GM19025 (cell line): ENCODE data around the gene HRC.
"Not testable (repeated sequence)": the region's sequence is repeated elsewhere in the genome, so short reads cannot be mapped to it uniquely, and the experiment has no call there.

Source experiments
- ATAC-seq: cut with Tn5 transposase; IDR thresholded peaks from one replicate; pipeline ENCODE4 v1.9.1; 2021; ENCODE audit warnings: mild to moderate bottlenecking, low read depth, moderate library complexity; ENCODE audit not compliant: unreplicated experiment

HRC gene, protein sequence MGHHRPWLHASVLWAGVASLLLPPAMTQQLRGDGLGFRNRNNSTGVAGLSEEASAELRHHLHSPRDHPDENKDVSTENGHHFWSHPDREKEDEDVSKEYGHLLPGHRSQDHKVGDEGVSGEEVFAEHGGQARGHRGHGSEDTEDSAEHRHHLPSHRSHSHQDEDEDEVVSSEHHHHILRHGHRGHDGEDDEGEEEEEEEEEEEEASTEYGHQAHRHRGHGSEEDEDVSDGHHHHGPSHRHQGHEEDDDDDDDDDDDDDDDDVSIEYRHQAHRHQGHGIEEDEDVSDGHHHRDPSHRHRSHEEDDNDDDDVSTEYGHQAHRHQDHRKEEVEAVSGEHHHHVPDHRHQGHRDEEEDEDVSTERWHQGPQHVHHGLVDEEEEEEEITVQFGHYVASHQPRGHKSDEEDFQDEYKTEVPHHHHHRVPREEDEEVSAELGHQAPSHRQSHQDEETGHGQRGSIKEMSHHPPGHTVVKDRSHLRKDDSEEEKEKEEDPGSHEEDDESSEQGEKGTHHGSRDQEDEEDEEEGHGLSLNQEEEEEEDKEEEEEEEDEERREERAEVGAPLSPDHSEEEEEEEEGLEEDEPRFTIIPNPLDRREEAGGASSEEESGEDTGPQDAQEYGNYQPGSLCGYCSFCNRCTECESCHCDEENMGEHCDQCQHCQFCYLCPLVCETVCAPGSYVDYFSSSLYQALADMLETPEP

DNA sequence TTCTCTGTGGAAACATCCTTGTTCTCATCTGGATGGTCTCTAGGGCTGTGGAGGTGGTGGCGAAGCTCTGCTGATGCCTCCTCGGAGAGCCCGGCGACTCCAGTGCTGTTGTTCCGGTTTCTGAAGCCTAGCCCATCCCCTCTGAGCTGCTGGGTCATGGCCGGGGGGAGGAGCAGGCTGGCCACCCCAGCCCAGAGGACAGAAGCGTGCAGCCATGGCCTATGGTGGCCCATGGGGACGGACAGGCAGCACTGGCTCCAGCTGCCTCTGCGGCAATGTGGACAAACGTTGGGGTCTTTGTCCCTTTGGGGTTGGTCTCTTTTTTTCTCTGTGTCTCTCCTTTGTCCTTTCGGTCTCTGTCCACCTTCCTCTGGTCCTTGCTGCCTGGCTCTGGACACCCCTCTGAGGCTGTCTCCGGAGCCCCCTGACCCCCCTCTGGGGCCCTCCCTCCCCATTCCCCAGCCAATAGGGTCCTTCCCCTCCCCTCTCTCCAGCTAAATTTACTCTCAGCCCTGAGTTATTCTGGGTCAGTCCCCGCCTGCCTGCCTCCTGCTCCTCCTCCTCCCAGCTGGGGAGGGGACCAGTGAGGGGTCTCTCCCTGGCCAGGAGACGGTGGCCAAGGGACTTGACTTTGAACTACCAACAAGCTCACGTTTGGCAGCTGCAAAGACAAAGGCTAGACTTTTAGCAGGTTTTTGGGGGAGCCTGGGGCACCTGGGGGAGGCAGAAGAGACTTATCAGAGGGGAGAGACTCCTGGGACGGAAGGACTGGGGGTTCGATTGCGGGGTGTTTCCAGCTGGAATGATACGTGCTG is at the start of gene HRC:
HRC (minus strand) TSS at position 392 of the 815 bp plus-strand sequence; CDS start at position 233, 159 bp downstream.
- ATAC-seq = no peak

DNA sequence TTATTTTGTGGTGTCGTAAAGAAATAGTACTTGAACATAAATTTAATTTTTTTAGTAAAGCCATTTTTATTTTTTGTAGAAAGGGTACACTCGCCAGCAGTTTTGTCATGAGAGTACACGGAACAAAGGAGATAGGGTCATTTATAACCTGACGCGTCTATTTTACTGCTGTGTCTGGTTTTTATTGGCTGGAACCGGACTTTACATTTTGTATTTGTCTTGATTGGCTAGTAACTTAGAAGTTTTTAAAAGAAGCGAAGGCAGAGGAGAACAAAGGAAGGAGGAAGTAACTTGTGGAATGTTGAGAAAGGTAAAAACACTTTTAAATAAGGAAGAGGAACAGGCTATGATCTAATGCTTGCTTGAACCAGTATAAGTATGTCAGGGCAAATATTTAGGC is 45.8 kb upstream of the HRC start:
- no peak for ATAC-seq

DNA sequence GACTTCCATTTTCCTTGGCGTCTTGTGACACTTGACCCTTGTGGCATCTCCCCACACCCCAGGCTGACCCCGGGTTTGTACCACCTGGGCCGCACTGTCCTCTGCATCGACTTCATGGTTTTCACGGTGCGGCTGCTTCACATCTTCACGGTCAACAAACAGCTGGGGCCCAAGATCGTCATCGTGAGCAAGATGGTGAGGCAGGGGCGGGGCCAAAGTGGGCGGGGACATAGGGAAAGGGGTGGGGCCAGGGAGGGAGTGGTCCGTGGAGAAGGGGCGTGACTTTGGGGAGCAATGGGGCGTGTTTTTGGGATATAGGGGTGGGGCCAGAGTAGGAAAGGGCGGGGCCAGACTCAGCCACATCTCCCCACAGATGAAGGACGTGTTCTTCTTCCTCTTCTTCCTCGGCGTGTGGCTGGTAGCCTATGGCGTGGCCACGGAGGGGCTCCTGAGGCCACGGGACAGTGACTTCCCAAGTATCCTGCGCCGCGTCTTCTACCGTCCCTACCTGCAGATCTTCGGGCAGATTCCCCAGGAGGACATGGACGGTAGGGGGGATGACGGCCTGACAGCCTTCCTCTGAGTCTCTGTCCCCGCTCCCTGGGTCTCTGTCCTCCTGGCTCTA is 45.2 kb upstream of the HRC start:
- ATAC-seq = no peak

DNA sequence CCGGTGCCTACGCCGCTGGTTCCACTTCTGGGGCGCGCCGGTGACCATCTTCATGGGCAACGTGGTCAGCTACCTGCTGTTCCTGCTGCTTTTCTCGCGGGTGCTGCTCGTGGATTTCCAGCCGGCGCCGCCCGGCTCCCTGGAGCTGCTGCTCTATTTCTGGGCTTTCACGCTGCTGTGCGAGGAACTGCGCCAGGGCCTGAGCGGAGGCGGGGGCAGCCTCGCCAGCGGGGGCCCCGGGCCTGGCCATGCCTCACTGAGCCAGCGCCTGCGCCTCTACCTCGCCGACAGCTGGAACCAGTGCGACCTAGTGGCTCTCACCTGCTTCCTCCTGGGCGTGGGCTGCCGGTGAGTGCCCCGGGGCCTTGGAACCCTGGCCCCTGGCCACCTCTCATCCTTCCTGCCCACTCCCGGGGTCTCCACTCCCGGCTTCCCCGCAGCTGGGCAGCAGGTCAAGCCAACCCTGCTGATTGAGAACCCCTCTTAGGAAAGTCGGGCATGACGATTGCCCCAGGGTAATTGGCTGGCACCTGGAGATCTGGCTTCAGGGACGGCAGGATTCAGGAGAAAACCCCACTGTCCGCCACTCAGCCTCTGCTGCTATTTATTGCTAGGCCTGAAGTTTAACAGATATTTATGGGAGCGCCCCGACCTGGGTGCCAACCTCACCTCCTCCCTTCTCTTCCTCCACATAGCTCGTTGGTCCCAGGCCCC is 41.5 kb upstream of the HRC start:
- ATAC-seq = no peak

DNA sequence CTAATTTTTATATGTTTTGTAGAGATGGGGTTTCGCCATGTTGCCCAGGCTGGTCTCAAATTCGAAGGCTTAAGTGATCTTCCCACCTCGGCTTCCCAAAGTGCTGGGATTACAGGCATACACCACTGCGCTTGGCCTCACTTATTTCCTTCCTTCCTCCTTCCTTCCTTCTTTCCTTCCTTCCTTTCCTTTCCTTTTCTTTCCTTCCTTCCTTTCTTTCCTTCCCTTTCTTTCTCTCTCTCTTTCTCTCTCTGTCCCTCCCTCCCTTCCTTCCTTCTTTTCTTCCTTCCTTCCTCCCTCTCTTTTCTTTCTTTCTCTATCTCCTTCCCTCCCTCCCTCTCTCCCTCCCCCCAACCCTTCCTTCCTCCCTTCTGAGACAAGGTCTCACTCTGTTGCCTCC is 39.2 kb upstream of the HRC start:
- ATAC-seq = no peak

DNA sequence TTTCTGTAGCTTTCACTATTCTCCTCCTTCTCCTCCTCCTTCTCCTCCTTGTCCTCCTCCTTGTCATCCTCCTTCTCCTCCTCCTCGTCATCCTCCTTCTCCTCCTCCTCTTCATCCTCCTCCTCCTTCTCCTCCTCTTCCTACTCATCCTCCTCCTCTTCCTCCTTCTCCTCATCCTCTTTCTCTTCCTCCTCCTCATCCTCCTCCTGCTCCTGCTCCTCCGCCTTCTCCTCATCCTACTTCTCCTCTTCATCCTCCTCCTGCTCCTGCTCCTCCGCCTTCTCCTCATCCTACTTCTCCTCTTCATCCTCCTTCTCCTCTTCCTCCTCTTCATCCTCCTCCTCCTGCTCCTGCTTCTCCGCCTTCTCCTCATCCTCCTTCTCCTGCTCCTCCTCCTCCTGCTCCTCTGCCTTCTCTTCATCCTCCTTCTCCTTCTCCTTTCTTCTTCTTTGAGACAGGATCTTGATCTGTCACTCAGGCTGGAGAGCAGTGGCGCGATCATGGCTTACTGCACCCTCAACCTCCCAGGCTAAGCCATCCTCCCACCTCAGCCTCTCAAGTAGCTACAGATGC is 38.7 kb upstream of the HRC start:
- no peak for ATAC-seq

DNA sequence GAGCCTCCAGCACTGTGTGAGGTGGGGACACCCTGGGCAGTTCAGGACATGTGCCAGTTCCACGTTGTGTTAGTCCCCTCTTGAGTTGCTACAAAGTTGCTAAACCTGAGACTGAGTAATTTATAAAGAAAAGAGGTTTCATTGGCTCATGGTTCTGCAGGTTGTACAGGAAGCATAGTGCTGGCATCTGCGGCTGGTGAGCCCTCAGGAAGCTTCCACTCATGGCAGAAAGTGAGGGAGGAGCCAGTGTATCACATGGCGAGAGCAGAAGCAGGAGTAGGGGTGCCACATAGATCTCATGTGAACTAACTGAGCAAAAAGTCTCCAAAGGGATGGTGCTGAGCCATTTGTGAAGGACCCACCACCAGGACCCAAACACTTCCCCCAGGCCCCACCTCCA is 35.6 kb upstream of the HRC start:
- ATAC-seq = no peak

DNA sequence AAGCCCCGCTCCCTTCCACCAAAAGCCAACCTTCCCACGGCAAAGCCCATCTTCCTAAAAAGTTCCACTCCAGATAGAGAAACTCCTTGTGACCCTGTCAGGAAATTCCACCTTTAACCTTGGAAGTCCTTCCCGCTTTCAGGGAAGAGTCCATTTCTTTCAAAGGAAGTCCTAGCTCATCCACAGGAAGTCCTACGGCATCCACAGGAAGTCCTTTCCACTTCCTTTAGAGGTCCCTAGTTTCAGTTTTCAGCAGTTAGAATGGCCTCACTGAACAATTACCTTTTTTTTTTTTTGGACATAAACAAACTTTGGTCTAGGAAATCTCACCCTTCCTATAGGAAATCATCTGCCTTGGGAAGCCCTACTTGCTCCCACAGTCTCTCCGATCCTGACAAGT is 34.1 kb upstream of the HRC start:
- ATAC-seq = no peak

DNA sequence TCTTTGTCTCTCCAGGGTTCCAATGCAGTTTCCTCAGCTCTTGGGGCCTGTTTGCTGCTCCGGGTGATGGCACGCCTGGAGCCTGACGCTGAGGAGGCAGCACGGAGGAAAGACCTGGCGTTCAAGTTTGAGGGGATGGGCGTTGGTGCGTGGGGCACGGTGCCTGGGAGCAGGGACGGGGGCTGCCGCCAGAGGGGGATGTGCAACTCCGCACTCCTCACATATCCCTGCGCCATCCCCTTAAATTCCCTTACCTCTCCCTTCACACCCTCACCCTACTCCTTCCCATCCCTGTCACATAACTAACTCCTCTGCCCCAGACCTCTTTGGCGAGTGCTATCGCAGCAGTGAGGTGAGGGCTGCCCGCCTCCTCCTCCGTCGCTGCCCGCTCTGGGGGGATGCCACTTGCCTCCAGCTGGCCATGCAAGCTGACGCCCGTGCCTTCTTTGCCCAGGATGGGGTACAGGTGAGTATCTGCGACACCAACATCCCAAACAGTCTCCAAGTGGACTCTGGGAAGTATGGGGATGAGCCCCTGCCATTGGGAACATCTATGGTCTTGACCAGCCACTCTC is 33.5 kb upstream of the HRC start:
- no peak for ATAC-seq

DNA sequence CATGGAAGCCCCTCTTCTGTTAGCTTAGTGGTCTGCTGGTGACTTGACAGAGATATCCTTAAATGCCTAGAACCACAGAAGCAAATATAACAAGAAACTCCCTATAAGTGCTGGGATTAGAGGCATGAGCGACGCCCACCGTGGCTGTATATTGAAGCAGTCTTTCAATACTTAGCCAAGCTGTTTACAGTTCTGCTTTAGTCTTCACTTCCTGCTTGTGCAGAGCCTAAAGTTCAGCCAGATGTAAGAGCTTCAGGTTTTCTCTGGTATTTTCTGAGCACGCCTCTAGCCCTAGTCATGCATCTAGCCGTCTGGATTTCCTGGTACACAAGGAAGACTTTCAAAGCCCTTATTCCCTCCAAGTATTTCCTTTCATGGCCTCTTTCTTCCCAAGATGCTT is 30.9 kb upstream of the HRC start:
- no peak for ATAC-seq

DNA sequence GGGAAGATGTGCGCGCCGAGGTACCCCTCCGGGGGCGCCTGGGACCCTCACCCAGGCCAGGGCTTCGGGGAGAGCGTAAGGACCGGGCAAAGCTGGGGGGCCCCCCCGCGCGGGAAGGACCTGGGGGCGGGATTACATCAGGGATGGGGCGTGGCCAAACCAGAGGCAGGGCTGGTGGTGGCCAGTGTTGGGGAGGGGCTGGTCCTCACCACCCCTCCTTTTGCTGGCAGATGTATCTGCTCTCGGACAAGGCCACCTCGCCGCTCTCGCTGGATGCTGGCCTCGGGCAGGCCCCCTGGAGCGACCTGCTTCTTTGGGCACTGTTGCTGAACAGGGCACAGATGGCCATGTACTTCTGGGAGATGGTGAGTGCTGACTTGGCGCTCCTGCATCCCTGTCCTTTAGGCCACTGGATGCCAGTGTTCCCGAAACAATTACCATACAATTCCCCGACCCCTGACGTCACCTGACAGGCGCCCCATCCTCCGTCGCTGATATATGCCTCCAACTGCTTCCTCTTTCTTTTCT is 27.7 kb upstream of the HRC start:
- ATAC-seq = no peak

DNA sequence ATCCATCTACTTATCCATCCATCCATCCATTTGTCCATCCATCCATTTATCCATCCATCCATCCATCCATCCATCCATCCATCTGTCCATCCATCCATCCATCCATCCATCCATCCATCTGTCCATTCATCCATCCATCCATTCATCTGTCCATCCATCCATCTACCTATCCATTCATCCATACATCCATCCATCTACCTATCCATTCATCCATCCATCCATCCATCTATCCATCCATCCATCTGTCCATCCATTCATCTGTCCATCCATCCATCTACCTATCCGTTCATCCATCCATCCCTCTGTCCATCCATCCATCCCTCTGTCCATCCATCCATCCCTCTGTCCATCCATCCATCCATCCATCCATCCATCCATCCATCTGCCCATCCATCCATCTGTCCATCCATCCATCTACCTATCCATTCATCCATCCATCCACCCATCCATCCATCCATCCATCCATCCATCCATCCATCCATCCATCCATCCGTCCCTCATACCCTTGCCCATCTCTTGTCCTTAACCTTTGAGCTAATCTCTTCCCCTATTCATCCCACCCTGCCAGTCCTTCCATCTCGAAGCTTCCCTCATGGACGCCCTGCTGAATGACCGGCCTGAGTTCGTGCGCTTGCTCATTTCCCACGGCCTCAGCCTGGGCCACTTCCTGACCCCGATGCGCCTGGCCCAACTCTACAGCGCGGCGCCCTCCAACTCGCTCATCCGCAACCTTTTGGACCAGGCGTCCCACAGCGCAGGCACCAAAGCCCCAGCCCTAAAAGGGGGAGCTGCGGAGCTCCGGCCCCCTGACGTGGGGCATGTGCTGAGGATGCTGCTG is 27.0 kb upstream of the HRC start:
- ATAC-seq = not testable (repeated sequence)

DNA sequence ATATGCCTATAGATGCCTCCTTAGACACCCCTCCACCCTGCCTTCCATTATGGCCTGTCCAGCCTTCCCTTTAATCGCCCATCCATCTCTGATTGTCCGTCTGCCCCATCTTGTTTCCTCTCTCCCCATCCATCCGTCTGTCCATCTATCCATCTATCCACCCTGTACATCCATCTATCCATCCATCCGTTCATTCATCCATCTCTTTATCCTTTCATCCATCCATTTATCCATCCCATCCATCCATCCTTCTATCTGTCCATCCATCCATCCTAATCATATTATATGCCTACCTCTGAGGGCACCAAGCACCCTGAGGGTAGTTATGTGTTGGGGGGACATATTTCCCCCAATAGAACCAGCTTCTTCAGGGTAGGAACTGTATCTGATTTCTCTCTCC is 25.5 kb upstream of the HRC start:
- ATAC-seq = no peak

DNA sequence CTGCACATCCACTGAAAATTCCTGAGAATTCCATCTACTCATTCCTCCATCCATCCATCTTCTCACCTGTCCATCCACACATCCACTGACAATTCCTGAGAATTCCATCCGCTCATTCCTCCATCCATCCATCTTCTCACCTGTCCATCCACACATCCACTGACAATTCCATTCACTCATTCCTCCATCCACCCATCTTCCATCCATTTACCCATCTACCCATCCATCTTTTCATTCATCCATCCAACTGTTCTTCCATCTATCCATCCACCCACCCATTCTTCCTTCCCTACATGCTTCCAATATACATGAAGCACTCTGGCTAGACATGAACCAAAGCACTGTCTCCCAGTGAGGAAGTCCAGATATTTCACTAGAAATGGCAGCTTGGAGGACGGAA is 18.0 kb upstream of the HRC start:
- no peak for ATAC-seq

DNA sequence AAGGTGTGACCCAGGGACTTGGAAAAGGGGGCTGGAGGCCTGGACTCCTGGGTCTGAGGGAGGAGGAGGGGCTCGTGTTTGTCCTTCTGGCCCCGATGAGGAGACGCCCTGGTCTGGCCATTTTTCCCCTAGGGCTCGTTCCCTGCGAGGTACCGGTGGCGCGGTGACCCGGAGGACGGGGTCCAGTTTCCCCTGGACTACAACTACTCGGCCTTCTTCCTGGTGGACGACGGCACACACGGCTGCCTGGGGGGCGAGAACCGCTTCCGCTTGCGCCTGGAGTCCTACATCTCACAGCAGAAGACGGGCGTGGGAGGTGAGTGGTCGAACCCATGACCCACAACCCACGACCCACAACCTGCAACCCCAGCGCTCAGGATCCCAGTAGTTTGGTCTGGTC is 13.2 kb upstream of the HRC start:
- no peak for ATAC-seq

DNA sequence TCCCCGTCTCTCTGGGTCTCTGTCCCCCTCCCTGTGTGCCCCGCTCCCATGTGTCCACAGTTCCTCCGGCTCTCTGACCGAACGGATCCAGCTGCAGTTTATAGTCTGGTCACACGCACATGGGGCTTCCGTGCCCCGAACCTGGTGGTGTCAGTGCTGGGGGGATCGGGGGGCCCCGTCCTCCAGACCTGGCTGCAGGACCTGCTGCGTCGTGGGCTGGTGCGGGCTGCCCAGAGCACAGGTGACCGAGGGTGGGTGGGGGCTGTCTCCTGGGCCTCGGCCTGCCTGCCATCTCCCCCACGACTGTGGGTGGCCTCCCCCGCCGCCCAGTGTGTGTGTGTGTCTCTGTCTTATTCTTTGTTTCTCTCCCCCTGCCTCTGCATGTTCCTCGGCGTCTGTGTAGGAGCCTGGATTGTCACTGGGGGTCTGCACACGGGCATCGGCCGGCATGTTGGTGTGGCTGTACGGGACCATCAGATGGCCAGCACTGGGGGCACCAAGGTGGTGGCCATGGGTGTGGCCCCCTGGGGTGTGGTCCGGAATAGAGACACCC is 12.7 kb upstream of the HRC start:
- ATAC-seq = no peak

DNA sequence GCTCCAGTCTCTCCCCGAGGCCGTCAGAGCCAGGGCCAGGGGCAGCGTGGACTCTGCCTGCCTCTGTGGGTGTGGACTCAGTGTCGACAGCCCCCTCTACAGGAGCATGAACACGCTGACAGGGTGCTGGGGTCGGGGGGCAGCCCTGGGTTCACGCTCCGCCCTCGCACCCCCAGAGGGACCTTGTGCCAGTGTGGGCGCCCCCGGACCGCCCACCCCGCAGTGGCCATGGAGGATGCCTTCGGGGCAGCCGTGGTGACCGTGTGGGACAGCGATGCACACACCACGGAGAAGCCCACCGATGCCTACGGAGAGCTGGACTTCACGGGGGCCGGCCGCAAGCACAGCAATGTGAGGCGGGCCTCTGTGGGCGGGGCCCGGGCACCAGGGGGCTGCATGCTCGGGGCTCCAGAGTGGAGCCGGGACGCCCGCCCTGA is 10.7 kb upstream of the HRC start:
- no peak for ATAC-seq

DNA sequence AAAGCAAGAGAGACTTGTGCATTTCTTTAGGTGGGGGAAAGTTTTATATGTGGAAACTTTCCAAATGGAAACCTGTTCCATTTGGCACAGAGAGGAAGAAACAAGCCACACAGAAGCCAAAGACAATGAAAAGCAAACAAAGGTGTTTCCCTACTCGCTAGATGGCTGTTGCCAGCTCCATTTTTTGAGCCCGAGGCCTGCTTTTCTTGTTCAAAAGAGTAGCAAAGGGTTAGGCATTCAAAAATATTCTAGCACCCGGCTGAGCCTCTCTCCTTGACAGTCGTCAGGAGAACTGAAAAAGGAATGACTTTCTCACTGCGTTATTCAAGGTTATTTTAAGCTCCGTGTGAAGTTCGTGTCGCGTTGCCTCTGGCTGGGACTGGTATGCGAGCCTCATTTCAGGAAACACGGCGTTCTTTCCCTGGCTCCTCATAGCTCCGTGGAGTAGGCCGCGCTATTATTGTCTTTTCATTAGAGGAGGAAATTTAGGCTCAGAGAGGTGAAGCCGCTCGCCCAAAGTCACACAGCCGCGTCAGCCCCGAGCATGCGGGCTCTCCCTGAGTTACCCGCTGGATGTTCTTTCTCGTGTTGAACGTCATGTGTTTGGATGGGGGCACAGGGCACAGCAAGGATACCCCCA is 10.0 kb upstream of the HRC start:
- ATAC-seq = no peak
